ENCODE measurements around the gene API5. TPM values are rescaled to one million over a fixed set of nuclear protein-coding genes. Genes with fewer than 3 reads are reported as not detected.
A peak's percentile ranks its signal among the peaks of the same experiment; 100 is the strongest.

Gene API5
- total RNA-seq: 100 to 1,000 TPM; 186 to 193 TPM

GRCh38 chr11:43311791-43312607 lies at the start of gene API5:
Gene API5, plus strand, starts transcription at chr11:43311996. Its CDS starts 132 bp downstream, at chr11:43312128.
- H3K27me3 Mint-ChIP-seq: no peaks in the 10 kb centered on the region

GRCh38 chr11:43267856-43268580 lies 43.8 kb upstream of the API5 start:
- DNase-seq: no peak
- Mint-ChIP-seq H3K4me1 (no peaks in the 10 kb centered on the region), H3K27me3 (peaks cover 12% of the 10 kb centered on the region), H3K36me3 (no peaks in the 10 kb centered on the region), H3K9me3 (no peaks in the 10 kb centered on the region), H3K4me3 (no peak overlapping the region), H3K27ac (no peak overlapping the region)

More at GRCh38 chr11:43311791-43312607, at the start of gene API5:
- Mint-ChIP-seq H3K27ac (peak within 1 kb of the TSS; percentile 81), H3K4me3 (peak within 1 kb of the TSS; percentile 91), H3K9me3 (no peaks in the 10 kb centered on the region), H3K36me3 (peaks cover 7% of the 10 kb centered on the region), H3K4me1 (peaks cover 37% of the 10 kb centered on the region)
- DNase-seq: peak; percentile 93

GRCh38 chr11:43268786-43269185 lies 43.0 kb upstream of the API5 start:
- peaks cover 12% of the 10 kb centered on the region for H3K27me3 Mint-ChIP-seq
- H3K4me3 Mint-ChIP-seq: no peak overlapping the region
- H3K4me1 Mint-ChIP-seq: no peaks in the 10 kb centered on the region
- no peaks in the 10 kb centered on the region for H3K36me3 Mint-ChIP-seq
- H3K9me3 Mint-ChIP-seq: peaks cover under 1% of the 10 kb centered on the region
- H3K27ac Mint-ChIP-seq: no peak overlapping the region
- DNase-seq: no peak

GRCh38 chr11:43269254-43269918 lies 42.4 kb upstream of the API5 start:
- H3K4me3 Mint-ChIP-seq: no peak overlapping the region
- peaks cover 7% of the 10 kb centered on the region for H3K9me3 Mint-ChIP-seq
- H3K36me3 Mint-ChIP-seq: no peaks in the 10 kb centered on the region
- no peak overlapping the region for H3K27ac Mint-ChIP-seq
- H3K27me3 Mint-ChIP-seq: peaks cover 12% of the 10 kb centered on the region
- no peaks in the 10 kb centered on the region for H3K4me1 Mint-ChIP-seq
- DNase-seq: no peak

GRCh38 chr11:43270468-43270867 lies 41.3 kb upstream of the API5 start:
- peaks cover 9% of the 10 kb centered on the region for H3K9me3 Mint-ChIP-seq
- H3K27me3 Mint-ChIP-seq: peaks cover 12% of the 10 kb centered on the region
- H3K4me1 Mint-ChIP-seq: no peaks in the 10 kb centered on the region
- H3K27ac Mint-ChIP-seq: no peak overlapping the region
- H3K4me3 Mint-ChIP-seq: no peak overlapping the region
- no peak for DNase-seq
- no peaks in the 10 kb centered on the region for H3K36me3 Mint-ChIP-seq

- peaks cover 9% of the 10 kb centered on the region for H3K9me3 Mint-ChIP-seq
- no peak overlapping the region for H3K4me3 Mint-ChIP-seq
- peaks cover 14% of the 10 kb centered on the region for H3K27me3 Mint-ChIP-seq
- H3K36me3 Mint-ChIP-seq: no peaks in the 10 kb centered on the region
- H3K27ac Mint-ChIP-seq: no peak overlapping the region
- no peaks in the 10 kb centered on the region for H3K4me1 Mint-ChIP-seq
- no peak for DNase-seq
Measured at GRCh38 chr11:43278193-43278956, 33.4 kb upstream of the API5 start.

GRCh38 chr11:43282607-43283440 lies 29.0 kb upstream of the API5 start:
- H3K9me3 Mint-ChIP-seq: no peaks in the 10 kb centered on the region
- H3K4me1 Mint-ChIP-seq: no peaks in the 10 kb centered on the region
- no peak overlapping the region for H3K27ac Mint-ChIP-seq
- DNase-seq: peak; percentile 16
- H3K4me3 Mint-ChIP-seq: no peak overlapping the region
- peaks cover 15% of the 10 kb centered on the region for H3K27me3 Mint-ChIP-seq
- H3K36me3 Mint-ChIP-seq: no peaks in the 10 kb centered on the region

- Mint-ChIP-seq H3K27me3 (peaks cover 22% of the 10 kb centered on the region), H3K9me3 (no peaks in the 10 kb centered on the region), H3K36me3 (no peaks in the 10 kb centered on the region), H3K4me1 (no peaks in the 10 kb centered on the region), H3K4me3 (no peak overlapping the region), H3K27ac (no peak overlapping the region)
- no peak for DNase-seq
Measured at GRCh38 chr11:43285826-43286225, 26.0 kb upstream of the API5 start.

GRCh38 chr11:43289368-43289767 lies 22.4 kb upstream of the API5 start:
- peaks cover 1% of the 10 kb centered on the region for H3K9me3 Mint-ChIP-seq
- peaks cover 17% of the 10 kb centered on the region for H3K27me3 Mint-ChIP-seq
- DNase-seq: no peak
- no peaks in the 10 kb centered on the region for H3K36me3 Mint-ChIP-seq
- H3K4me3 Mint-ChIP-seq: no peak overlapping the region
- H3K4me1 Mint-ChIP-seq: no peaks in the 10 kb centered on the region
- no peak overlapping the region for H3K27ac Mint-ChIP-seq

GRCh38 chr11:43298397-43298796 lies 13.4 kb upstream of the API5 start:
- H3K4me1 Mint-ChIP-seq: no peaks in the 10 kb centered on the region
- H3K27ac Mint-ChIP-seq: no peak overlapping the region
- H3K27me3 Mint-ChIP-seq: peaks cover 16% of the 10 kb centered on the region
- no peak for DNase-seq
- H3K36me3 Mint-ChIP-seq: no peaks in the 10 kb centered on the region
- H3K9me3 Mint-ChIP-seq: peaks cover 18% of the 10 kb centered on the region
- no peak overlapping the region for H3K4me3 Mint-ChIP-seq

- Mint-ChIP-seq H3K4me1 (peaks cover 40% of the 10 kb centered on the region), H3K36me3 (peaks cover 9% of the 10 kb centered on the region), H3K27ac (peak overlapping the region; percentile 29), H3K27me3 (no peaks in the 10 kb centered on the region), H3K4me3 (peak overlapping the region; percentile 14), H3K9me3 (no peaks in the 10 kb centered on the region)
- no peak for DNase-seq
Measured at GRCh38 chr11:43315966-43316365, 4.2 kb downstream of the API5 start.

- Mint-ChIP-seq H3K36me3 (peaks cover 10% of the 10 kb centered on the region), H3K9me3 (no peaks in the 10 kb centered on the region), H3K4me3 (peak overlapping the region; percentile 22), H3K4me1 (peaks cover 39% of the 10 kb centered on the region), H3K27ac (peak overlapping the region; percentile 29), H3K27me3 (no peaks in the 10 kb centered on the region)
- DNase-seq: peak; percentile 25
Measured at GRCh38 chr11:43316451-43316850, 4.7 kb downstream of the API5 start.

- DNase-seq: no peak
- no peak overlapping the region for H3K4me3 Mint-ChIP-seq
- H3K27ac Mint-ChIP-seq: no peak overlapping the region
- peaks cover 19% of the 10 kb centered on the region for H3K36me3 Mint-ChIP-seq
- H3K4me1 Mint-ChIP-seq: no peaks in the 10 kb centered on the region
- no peaks in the 10 kb centered on the region for H3K9me3 Mint-ChIP-seq
- H3K27me3 Mint-ChIP-seq: no peaks in the 10 kb centered on the region
Measured at GRCh38 chr11:43327987-43328386, 16.2 kb downstream of the API5 start.

GRCh38 chr11:43328482-43328881 lies 16.7 kb downstream of the API5 start:
- Mint-ChIP-seq H3K4me3 (no peak overlapping the region), H3K36me3 (peaks cover 14% of the 10 kb centered on the region), H3K4me1 (no peaks in the 10 kb centered on the region), H3K27ac (no peak overlapping the region), H3K27me3 (no peaks in the 10 kb centered on the region), H3K9me3 (no peaks in the 10 kb centered on the region)
- DNase-seq: no peak

Data from activated naive CD8-positive, alpha-beta T cell treated with anti-CD3 and anti-CD28 coated beads for 36 hours (primary cell).